HCT116 (cell line): ENCODE measurements around the gene SPATA33. TPM values are rescaled to one million over a fixed set of nuclear protein-coding genes. Genes with fewer than 3 reads are reported as not detected.

Experiments
- ATAC-seq: fragments of 200-7000 bp; cut with Tn5 transposase; 2 replicates; pipeline ENCODE4 v1.9.1; 2020; ENCODE audit warnings: mild to moderate bottlenecking, moderate library complexity
- BruUV-seq: library from RNA; stranded (reverse); fragments of 400-500 nt; replicated peaks from 2 replicates; lab custom pipeline; 2021; lab: Mats Ljungman, UMichigan
- CTCF ChIA-PET: fragments of 300-600 bp; sonication (Branson Sonifier 250); formaldehyde crosslinking; loops from one replicate; lab custom pipeline; 2021; ENCODE audit warnings: antibody characterized with exemption; lab: Charles Lee
- POLR2A ChIA-PET: fragments of 300-600, 350-600 bp; sonication (Branson Sonifier 250); formaldehyde crosslinking; loops from one replicate; lab custom pipeline; 2021; ENCODE audit warnings: antibody characterized with exemption; lab: Charles Lee
- RAD21 ChIA-PET, 2 experiments: fragments of 300-600 bp; sonication (Branson Sonifier 250); formaldehyde crosslinking; loops; one replicate each; lab custom pipeline; 2023; ENCODE audit warnings: low total read pairs in 2 of 2; ENCODE audit not compliant: uncharacterized antibody in 2 of 2, unreplicated experiment in 2 of 2, low non-redundant PET in 1 of 2; lab: Charles Lee
- DNase-seq: peaks from one replicate; pipeline ENCODE4 v3.0.0-alpha.2; 2010; ENCODE audit warnings: low read depth, low spot score
- H2AFZ ChIP-seq: fragments of 200-600 bp; shearing (Covaris generic), sonication (generic); 2 replicates; pipeline ENCODE4 v1.6.1; 2017; ENCODE audit warnings: low read depth, mixed run types, mixed read lengths, antibody characterized with exemption, low read length; ENCODE audit not compliant: poor library complexity, severe bottlenecking
- H3K27ac ChIP-seq: 2 replicates; pipeline ENCODE4 v1.5.1; 2012; ENCODE audit warnings: low read depth, low read length
- H3K27me3 ChIP-seq: fragments of 200-600 bp; sonication (generic); 2 replicates; pipeline ENCODE4 v1.6.1; 2016; ENCODE audit warnings: mixed run types, low read length, mixed read lengths; ENCODE audit not compliant: insufficient read depth
- H3K36me3 ChIP-seq, 2 experiments: fragments of 200-500 bp in 1 of 2; fragments of 200-600 bp in 1 of 2; sonication (Bioruptor generic) in 1 of 2; sonication (generic) in 1 of 2; 2 replicates each; pipeline versions ENCODE4 v1.5.1 to v1.6.1; 2014 to 2016; ENCODE audit warnings: low read length in 2 of 2, inconsistent platforms in 1 of 2, mixed read lengths in 1 of 2, mixed run types in 1 of 2; ENCODE audit not compliant: insufficient read depth in 2 of 2, control insufficient read depth in 1 of 2
- H3K4me1 ChIP-seq, 2 experiments: fragments of 200-600 bp in 1 of 2; sonication (generic) in 1 of 2; 2 replicates each; pipeline versions ENCODE4 v1.5.1 to v1.6.1; 2012 to 2017; ENCODE audit warnings: low read length in 2 of 2, inconsistent platforms in 1 of 2, mild to moderate bottlenecking in 1 of 2, mixed read lengths in 1 of 2, mixed run types in 1 of 2, moderate library complexity in 1 of 2; ENCODE audit not compliant: insufficient read depth in 2 of 2, control insufficient read depth in 1 of 2
- H3K4me2 ChIP-seq: fragments of 200-600 bp; sonication (generic); 2 replicates; pipeline ENCODE4 v1.6.1; 2017; ENCODE audit warnings: mixed run types, low read length, mixed read lengths
- H3K4me3 ChIP-seq, 2 experiments: fragments of 200-600 bp in 1 of 2; sonication (generic) in 1 of 2; replicated peaks in 1 of 2; 2 replicates each; pipeline ENCODE4 v1.5.1; 2011 to 2016; ENCODE audit warnings: low read length in 2 of 2, control low read depth in 1 of 2, low read depth in 1 of 2, mild to moderate bottlenecking in 1 of 2, mixed read lengths in 1 of 2, mixed run types in 1 of 2
- H3K79me2 ChIP-seq: fragments of 200-600 bp; sonication (generic); 2 replicates; pipeline ENCODE4 v1.6.1; 2017; ENCODE audit warnings: mild to moderate bottlenecking, mixed run types, low read length, moderate library complexity, mixed read lengths; ENCODE audit not compliant: insufficient read depth
- H3K9ac ChIP-seq: fragments of 200-600 bp; sonication (generic); 2 replicates; pipeline ENCODE4 v1.6.1; 2016; ENCODE audit warnings: low read length, mixed read lengths
- H3K9me2 ChIP-seq: fragments of 200-600 bp; sonication (generic), shearing (Covaris generic); 2 replicates; pipeline ENCODE4 v1.6.1; 2017; ENCODE audit warnings: mixed run types, mild to moderate bottlenecking, moderate library complexity; ENCODE audit not compliant: insufficient read depth
- H3K9me3 ChIP-seq, 2 experiments: fragments of 200-500 bp in 1 of 2; fragments of 200-600 bp in 1 of 2; sonication (Bioruptor generic) in 1 of 2; sonication (generic) in 1 of 2; 2 replicates each; pipeline ENCODE4 v1.6.1; 2014 to 2017; ENCODE audit warnings: low read length in 2 of 2, mixed read lengths in 2 of 2, inconsistent platforms in 1 of 2, low read depth in 1 of 2, mild to moderate bottlenecking in 1 of 2, mixed run types in 1 of 2, moderate library complexity in 1 of 2; ENCODE audit not compliant: control insufficient read depth in 1 of 2, insufficient read depth in 1 of 2
- H4K20me1 ChIP-seq: fragments of 200-600 bp; sonication (generic), shearing (Covaris generic); 2 replicates; pipeline ENCODE4 v1.6.1; 2017; ENCODE audit warnings: mixed run types, mild to moderate bottlenecking, moderate library complexity; ENCODE audit not compliant: insufficient read depth
- CBX3 ChIP-seq: IDR thresholded peaks from 2 replicates; pipeline ENCODE4 v1.6.1; 2012; ENCODE audit warnings: low read depth
- CTCF ChIP-seq, 3 experiments: fragments of 200-600 bp in 1 of 3; sonication (generic) in 1 of 3; IDR thresholded peaks in 2 of 3; conservative IDR thresholded peaks in 1 of 3; 2 replicates each; pipeline ENCODE4 v1.5.1; 2012 to 2017; ENCODE audit warnings: low read depth in 2 of 3, low read length in 2 of 3, antibody characterized with exemption in 1 of 3, borderline replicate concordance in 1 of 3, control low read depth in 1 of 3, mild to moderate bottlenecking in 1 of 3, mixed read lengths in 1 of 3, mixed run types in 1 of 3, moderate library complexity in 1 of 3; ENCODE audit not compliant: insufficient read depth in 1 of 3
- RAD21 ChIP-seq: IDR thresholded peaks from 2 replicates; pipeline ENCODE4 v1.6.1; 2012; ENCODE audit warnings: low read depth, mild to moderate bottlenecking
- SRF ChIP-seq: IDR thresholded peaks from 2 replicates; pipeline ENCODE4 v1.6.1; 2012; ENCODE audit warnings: low read depth
- intact Hi-C: fragments of 100-400 bp; cut with micrococcal nuclease; formaldehyde crosslinking; loops from 2 replicates; pipeline ENCODE4 v1.10.0; 2022
- total RNA-seq: library from RNA; stranded (reverse); gene quantifications from one replicate; pipeline ENCODE4 v1.2.1, GENCODE V29; 2021; ENCODE audit not compliant: unreplicated experiment

SPATA33 gene
- total RNA-seq, 1 experiment from 2014 or later, result 24.9 TPM

GRCh38 chr16:89709716-89710432 is 52.2 kb downstream of the SPATA33 start:
- DNase-seq, result no peak

More at GRCh38 chr16:89709716-89710432, 52.2 kb downstream of the SPATA33 start:
- H3K9ac ChIP-seq, result no peak overlapping the region
- H2AFZ ChIP-seq, result no peak overlapping the region
- H3K9me3 ChIP-seq, result no peaks in the 10 kb centered on the region
- ChIA-PET CTCF (interaction anchor here (1.8 kb wide), 1 partner anchor 10 kb away, joined by 6 read pairs; no protein-coding TSS in a partner anchor), RAD21 (no interaction called here), POLR2A (interaction anchor here (3.2 kb wide), 1 partner anchor 10 kb away, joined by 12 read pairs; the partner anchor contains the start of gene VPS9D1)
- peaks cover 5 to 13% of the 10 kb centered on the region in 2 experiments for H3K36me3 ChIP-seq
- no peaks in the 10 kb centered on the region for H3K9me2 ChIP-seq
- no peak overlapping the region for H3K4me2 ChIP-seq
- H3K4me3 ChIP-seq, result no peak overlapping the region
- intact Hi-C loops, result no loop called here
- peaks cover 6 to 36% of the 10 kb centered on the region in 2 experiments; a peak in 3 of 4 replicates for H3K4me1 ChIP-seq
- no peaks in the 10 kb centered on the region for H4K20me1 ChIP-seq
- no peak for TF ChIP-seq CBX3
- no peak for TF ChIP-seq CTCF (IDR thresholded peaks at IDR 0.05 in 2 of 3, conservative IDR thresholded peaks at IDR 0.05 in 1 of 3; ENCODE audit: borderline replicate concordance in 1 of 3, insufficient read depth in 1 of 3, low read depth in 2 of 3, low read length in 2 of 3)
- no peak for TF ChIP-seq RAD21
- no peak for TF ChIP-seq SRF
- H3K27me3 ChIP-seq, result no peaks in the 10 kb centered on the region
- no peak for ATAC-seq
- H3K27ac ChIP-seq, result no peak overlapping the region
- peaks cover 31% of the 10 kb centered on the region for H3K79me2 ChIP-seq
- BruUV-seq, result no TSS peak
